PFSK-1 (cell line): Measurements from ENCODE around the gene TEX14.

Experiments used
- POLR2AphosphoS5 ChIP-seq: IDR thresholded peaks from 2 replicates; pipeline ENCODE4 v1.6.1; 2012; ENCODE audit warnings: low read depth, mild to moderate bottlenecking, control low read depth, low read length, moderate library complexity
- SIN3A ChIP-seq: IDR thresholded peaks from 2 replicates; pipeline ENCODE4 v1.6.1; 2012; ENCODE audit warnings: mild to moderate bottlenecking, low read length, moderate library complexity, borderline replicate concordance; ENCODE audit not compliant: insufficient read depth
- TAF1 ChIP-seq: IDR thresholded peaks from 2 replicates; pipeline ENCODE4 v1.6.1; 2012; ENCODE audit warnings: low read length, control low read depth, borderline replicate concordance; ENCODE audit not compliant: insufficient read depth

DNA sequence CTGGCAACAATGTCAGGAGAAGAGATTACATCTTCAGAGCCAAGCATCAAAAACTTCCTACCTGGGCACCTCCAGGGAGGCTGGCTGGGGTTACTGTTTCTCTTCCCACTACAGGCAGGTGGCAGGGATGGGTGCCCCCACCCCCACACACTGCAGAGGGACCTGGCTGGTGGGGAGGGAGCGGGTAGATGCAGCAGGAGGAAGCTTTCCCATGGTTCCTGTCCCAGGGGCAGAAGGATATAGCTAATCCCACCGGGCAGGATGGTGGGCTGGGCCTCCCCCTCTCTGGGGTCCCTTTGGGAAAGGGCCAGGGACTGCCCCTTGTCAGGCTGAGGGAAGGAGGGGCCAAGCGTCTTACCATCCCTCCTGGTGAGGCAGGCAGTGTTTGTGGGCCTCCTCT, 160.7 kb downstream of the TEX14 start:
- TF ChIP-seq POLR2AphosphoS5 (no peak), TAF1 (no peak), SIN3A (no peak)
